Measurements from ENCODE around the gene IL1R2. TPM values are rescaled to one million over a fixed set of nuclear protein-coding genes. Genes with fewer than 3 reads are reported as not detected.

IL1R2 gene
- total and polyA plus RNA-seq, 7 experiments from 2014 or later, result 0.40 to 2.7 (median 1.3) TPM; not detected in 4

GRCh38 chr2:102013206-102014040 is 21.7 kb downstream of the IL1R2 start:
- intact Hi-C loops (cut with micrococcal nuclease), result no loop called here
- Mint-ChIP-seq H3K9me3 (peaks cover 0 to 14% (median 0%) of the 10 kb centered on the region in 11 donors), H3K27me3 (peaks cover 0 to 7% (median 5%) of the 10 kb centered on the region in 5 donors), H3K4me3 (no peak overlapping the region), H3K36me3 (peaks cover 0 to 8% (median 0%) of the 10 kb centered on the region in 5 donors), H3K4me1 (peaks cover 0 to 3% (median 0%) of the 10 kb centered on the region in 7 donors), H3K27ac (no peak overlapping the region)
- Histone ChIP-seq H3K36me3 (ENCODE audit: control insufficient read depth in 2 of 3, insufficient read depth in 3 of 3, low read length in 3 of 3) (no peaks in the 10 kb centered on the region), H3K4me1 (ENCODE audit: control insufficient read depth in 2 of 2, insufficient read depth in 2 of 2, low read length in 2 of 2) (no peaks in the 10 kb centered on the region), H3K27me3 (ENCODE audit: control insufficient read depth in 2 of 2, insufficient read depth in 2 of 2, low read length in 2 of 2) (no peaks in the 10 kb centered on the region), H3K27ac (ENCODE audit: low read depth, low read length) (no peak overlapping the region), H3K4me3 (ENCODE audit: low read length) (no peak overlapping the region), H3K9me3 (ENCODE audit: control insufficient read depth in 2 of 3, low read length in 3 of 3) (no peaks in the 10 kb centered on the region)
- ATAC-seq (no peak), DNase-seq (no peak)
- ChIA-PET POLR2A (no interaction called here), CTCF (interaction anchor here (0.7 to 2.1 kb wide), 3 partner anchors 36 to 238 kb away, joined by 3 to 5 read pairs (median 4); no protein-coding TSS in a partner anchor)

- H3K4me1 Mint-ChIP-seq, result peaks cover 0 to 3% (median 0%) of the 10 kb centered on the region in 7 donors
- peaks cover 0 to 14% (median 0%) of the 10 kb centered on the region in 11 donors for H3K9me3 Mint-ChIP-seq
- Histone ChIP-seq H3K27ac (ENCODE audit: low read depth, low read length) (no peak overlapping the region), H3K4me1 (ENCODE audit: control insufficient read depth in 2 of 2, insufficient read depth in 2 of 2, low read length in 2 of 2) (no peaks in the 10 kb centered on the region), H3K27me3 (ENCODE audit: control insufficient read depth in 2 of 2, insufficient read depth in 2 of 2, low read length in 2 of 2) (no peaks in the 10 kb centered on the region), H3K9me3 (ENCODE audit: control insufficient read depth in 2 of 3, low read length in 3 of 3) (no peaks in the 10 kb centered on the region), H3K4me3 (ENCODE audit: low read length) (no peak overlapping the region), H3K36me3 (ENCODE audit: control insufficient read depth in 2 of 3, insufficient read depth in 3 of 3, low read length in 3 of 3) (no peaks in the 10 kb centered on the region)
- DNase-seq (no peak), ATAC-seq (no peak)
- ChIA-PET POLR2A (no interaction called here), CTCF (interaction anchor here (0.7 to 1.4 kb wide), 3 partner anchors 37 to 238 kb away, joined by 3 to 10 read pairs (median 4); no protein-coding TSS in a partner anchor)
- H3K4me3 Mint-ChIP-seq, result no peak overlapping the region
- H3K27me3 Mint-ChIP-seq, result peaks cover 0 to 7% (median 5%) of the 10 kb centered on the region in 5 donors
- peaks cover 0 to 8% (median 0%) of the 10 kb centered on the region in 5 donors for H3K36me3 Mint-ChIP-seq
- H3K27ac Mint-ChIP-seq, result no peak overlapping the region
- intact Hi-C loops (cut with micrococcal nuclease), result no loop called here
Measured at GRCh38 chr2:102014041-102014345, 22.2 kb downstream of the IL1R2 start.

- Histone ChIP-seq H3K4me3 (ENCODE audit: low read length) (no peak overlapping the region), H3K27me3 (ENCODE audit: control insufficient read depth in 2 of 2, insufficient read depth in 2 of 2, low read length in 2 of 2) (no peaks in the 10 kb centered on the region), H3K9me3 (ENCODE audit: control insufficient read depth in 2 of 3, low read length in 3 of 3) (no peaks in the 10 kb centered on the region), H3K27ac (ENCODE audit: low read depth, low read length) (no peak overlapping the region), H3K4me1 (ENCODE audit: control insufficient read depth in 2 of 2, insufficient read depth in 2 of 2, low read length in 2 of 2) (no peaks in the 10 kb centered on the region), H3K36me3 (ENCODE audit: control insufficient read depth in 2 of 3, insufficient read depth in 3 of 3, low read length in 3 of 3) (no peaks in the 10 kb centered on the region)
- peaks cover 0 to 5% (median 0%) of the 10 kb centered on the region in 7 donors for H3K4me1 Mint-ChIP-seq
- peaks cover 0 to 14% (median 0%) of the 10 kb centered on the region in 11 donors for H3K9me3 Mint-ChIP-seq
- H3K27ac Mint-ChIP-seq, result no peak overlapping the region
- DNase-seq (no peak), ATAC-seq (no peak)
- peaks cover 0 to 8% (median 4%) of the 10 kb centered on the region in 5 donors for H3K27me3 Mint-ChIP-seq
- CTCF ChIA-PET, result interaction anchor here (2.1 kb wide), 1 partner anchor 9 kb away, joined by 7 read pairs; no protein-coding TSS in a partner anchor
- H3K36me3 Mint-ChIP-seq, result peaks cover 0 to 8% (median 0%) of the 10 kb centered on the region in 5 donors
- POLR2A ChIA-PET, result no interaction called here
- H3K4me3 Mint-ChIP-seq, result no peak overlapping the region
- intact Hi-C loops (cut with micrococcal nuclease), result no loop called here
Measured at GRCh38 chr2:102015399-102015798, 23.6 kb downstream of the IL1R2 start.

- Mint-ChIP-seq H3K27me3 (peaks cover 0 to 5% (median 0%) of the 10 kb centered on the region in 5 donors), H3K9me3 (peaks cover 0 to 14% (median 0%) of the 10 kb centered on the region in 11 donors), H3K4me3 (no peak overlapping the region), H3K4me1 (peaks cover 0 to 9% (median 0%) of the 10 kb centered on the region in 7 donors), H3K36me3 (peaks cover 0 to 8% (median 0%) of the 10 kb centered on the region in 5 donors), H3K27ac (no peak overlapping the region)
- Histone ChIP-seq H3K27me3 (ENCODE audit: control insufficient read depth in 2 of 2, insufficient read depth in 2 of 2, low read length in 2 of 2) (no peaks in the 10 kb centered on the region), H3K4me3 (ENCODE audit: low read length) (no peak overlapping the region), H3K36me3 (ENCODE audit: control insufficient read depth in 2 of 3, insufficient read depth in 3 of 3, low read length in 3 of 3) (no peaks in the 10 kb centered on the region), H3K27ac (ENCODE audit: low read depth, low read length) (no peak overlapping the region), H3K9me3 (ENCODE audit: control insufficient read depth in 2 of 3, low read length in 3 of 3) (no peaks in the 10 kb centered on the region), H3K4me1 (ENCODE audit: control insufficient read depth in 2 of 2, insufficient read depth in 2 of 2, low read length in 2 of 2) (no peaks in the 10 kb centered on the region)
- intact Hi-C loops (cut with micrococcal nuclease), result no loop called here
- DNase-seq, result no peak
- ATAC-seq, result no peak
- POLR2A ChIA-PET, result no interaction called here
- CTCF ChIA-PET, result interaction anchor here (0.6 to 2.1 kb wide), 2 partner anchors 10 kb away, joined by 5 to 7 read pairs; no protein-coding TSS in a partner anchor
Measured at GRCh38 chr2:102016399-102016955, 24.7 kb downstream of the IL1R2 start.

GRCh38 chr2:102018823-102019445 is 27.2 kb downstream of the IL1R2 start:
- peaks cover 0 to under 1% (median 0%) of the 10 kb centered on the region in 5 donors for H3K36me3 Mint-ChIP-seq
- POLR2A ChIA-PET, result interaction anchor here (1.5 kb wide), 1 partner anchor 223 kb away, joined by 4 read pairs; no protein-coding TSS in a partner anchor
- no peak for ATAC-seq

GRCh38 chr2:102020596-102021170 is 28.9 kb downstream of the IL1R2 start:
- ChIA-PET POLR2A (interaction anchor here (1.5 kb wide), 1 partner anchor 221 kb away, joined by 4 read pairs; no protein-coding TSS in a partner anchor), CTCF (interaction anchor here (0.6 to 9.5 kb wide), 19 partner anchors 12 to 604 kb away, joined by 3 to 141 read pairs (median 4); no protein-coding TSS in a partner anchor)
- Mint-ChIP-seq H3K36me3 (no peaks in the 10 kb centered on the region), H3K4me1 (peaks cover 0 to 12% (median 0%) of the 10 kb centered on the region in 7 donors), H3K27ac (no peak overlapping the region), H3K9me3 (no peaks in the 10 kb centered on the region), H3K4me3 (no peak overlapping the region), H3K27me3 (peaks cover 0 to 5% (median 0%) of the 10 kb centered on the region in 5 donors)
- DNase-seq (peak; percentile 61 to 82 (median 76)), ATAC-seq (peak; percentile 96)
- H3K27me3 ChIP-seq (ENCODE audit: control insufficient read depth in 2 of 2, insufficient read depth in 2 of 2, low read length in 2 of 2), result no peaks in the 10 kb centered on the region
- no peak overlapping the region for H3K4me3 ChIP-seq (ENCODE audit: low read length)
- H3K4me1 ChIP-seq (ENCODE audit: control insufficient read depth in 2 of 2, insufficient read depth in 2 of 2, low read length in 2 of 2), result no peaks in the 10 kb centered on the region
- no peak overlapping the region for H3K27ac ChIP-seq (ENCODE audit: low read depth, low read length)
- H3K9me3 ChIP-seq (ENCODE audit: control insufficient read depth in 2 of 3, low read length in 3 of 3), result no peaks in the 10 kb centered on the region
- H3K36me3 ChIP-seq (ENCODE audit: control insufficient read depth in 2 of 3, insufficient read depth in 3 of 3, low read length in 3 of 3), result no peaks in the 10 kb centered on the region
- intact Hi-C loops (cut with micrococcal nuclease), result loop anchor here (1.0 to 5.0 kb wide), 6 partner anchors 62 to 429 kb away; partner anchors contain the start of gene IL18R1 (in 2 of the 2)

More at GRCh38 chr2:102018823-102019445, 27.2 kb downstream of the IL1R2 start:
- Mint-ChIP-seq H3K27me3 (peaks cover 0 to 5% (median 0%) of the 10 kb centered on the region in 5 donors), H3K9me3 (peaks cover 0 to 4% (median 0%) of the 10 kb centered on the region in 11 donors), H3K27ac (no peak overlapping the region), H3K4me3 (no peak overlapping the region), H3K4me1 (peaks cover 0 to 12% (median 0%) of the 10 kb centered on the region in 7 donors)
- no peaks in the 10 kb centered on the region for H3K27me3 ChIP-seq (ENCODE audit: control insufficient read depth in 2 of 2, insufficient read depth in 2 of 2, low read length in 2 of 2)
- no peak overlapping the region for H3K27ac ChIP-seq (ENCODE audit: low read depth, low read length)
- H3K4me3 ChIP-seq (ENCODE audit: low read length), result no peak overlapping the region
- intact Hi-C loops (cut with micrococcal nuclease), result no loop called here
- no peaks in the 10 kb centered on the region for H3K36me3 ChIP-seq (ENCODE audit: control insufficient read depth in 2 of 3, insufficient read depth in 3 of 3, low read length in 3 of 3)
- no peaks in the 10 kb centered on the region for H3K4me1 ChIP-seq (ENCODE audit: control insufficient read depth in 2 of 2, insufficient read depth in 2 of 2, low read length in 2 of 2)
- DNase-seq, result no peak
- CTCF ChIA-PET, result interaction anchor here (1.4 to 9.5 kb wide), 4 partner anchors 17 to 424 kb away, joined by 4 to 141 read pairs (median 7); no protein-coding TSS in a partner anchor
- no peaks in the 10 kb centered on the region for H3K9me3 ChIP-seq (ENCODE audit: control insufficient read depth in 2 of 3, low read length in 3 of 3)
